Activated gamma-delta T cell treated with anti-CD3 and anti-CD28 coated beads, Interleukin-2, amount 50 U/mL, for 16 hours (primary cell): ENCODE results near the gene MYRF.
A peak's percentile ranks its signal among the peaks of the same experiment; 100 is the strongest.

Experiments used
- DNase-seq: peaks from one replicate; pipeline ENCODE4 v3.0.0-alpha.2; 2020; ENCODE audit warnings: low read depth

The MYRF gene

GRCh38 chr11:61739413-61739812, 13.0 kb upstream of the MYRF start:
- DNase-seq, result no peak

- no peak for DNase-seq
Observed at GRCh38 chr11:61739966-61740365, 12.5 kb upstream of the MYRF start.

GRCh38 chr11:61742391-61742790, 10.0 kb upstream of the MYRF start:
- no peak for DNase-seq

- no peak for DNase-seq
Observed at GRCh38 chr11:61743486-61744095, 8.8 kb upstream of the MYRF start.

GRCh38 chr11:61744181-61744580, 8.3 kb upstream of the MYRF start:
- no peak for DNase-seq

- no peak for DNase-seq
Observed at GRCh38 chr11:61744609-61745156, 7.8 kb upstream of the MYRF start.

GRCh38 chr11:61745781-61746441, 6.5 kb upstream of the MYRF start:
- DNase-seq, result no peak

GRCh38 chr11:61746442-61747191, 5.8 kb upstream of the MYRF start:
- no peak for DNase-seq

GRCh38 chr11:61747192-61747966, 5.1 kb upstream of the MYRF start:
- peak; percentile 24 for DNase-seq

- DNase-seq, result no peak
Observed at GRCh38 chr11:61747967-61748285, 4.5 kb upstream of the MYRF start.

- no peak for DNase-seq
Observed at GRCh38 chr11:61749591-61750217, 2.7 kb upstream of the MYRF start.

GRCh38 chr11:61750631-61751273, 1.7 kb upstream of the MYRF start:
- no peak for DNase-seq

GRCh38 chr11:61751384-61751783, 1.1 kb upstream of the MYRF start:
- DNase-seq, result no peak

- no peak for DNase-seq
Observed at GRCh38 chr11:61752925-61753521, 587 bp downstream of the MYRF start.

GRCh38 chr11:61753672-61754071, 1.2 kb downstream of the MYRF start:
- no peak for DNase-seq

- DNase-seq, result no peak
Observed at GRCh38 chr11:61754534-61755482, 2.4 kb downstream of the MYRF start.

- DNase-seq, result no peak
Observed at GRCh38 chr11:61756147-61756451, 3.7 kb downstream of the MYRF start.

GRCh38 chr11:61756452-61757212, 4.2 kb downstream of the MYRF start:
- peak; percentile 50 for DNase-seq

GRCh38 chr11:61757213-61757862, 4.9 kb downstream of the MYRF start:
- no peak for DNase-seq
